HL-60/S4 (cell line): ENCODE results near the gene MRPL23.

ENCODE experiments used
- in situ Hi-C: fragments of 300-500 bp; cut with MboI; formaldehyde crosslinking; loops from 2 replicates; pipeline ENCODE4 v1.14.3; 2022; ENCODE audit warnings: low sequenced_read_pairs

The MRPL23 gene

GRCh38 chr11:1946812-1947484 lies at the start of gene MRPL23:
TSS of gene MRPL23 (plus strand) at chr11:1947332. CDS start at chr11:1947363, 31 bp downstream.
- in situ Hi-C loops, result no loop called here

DNA sequence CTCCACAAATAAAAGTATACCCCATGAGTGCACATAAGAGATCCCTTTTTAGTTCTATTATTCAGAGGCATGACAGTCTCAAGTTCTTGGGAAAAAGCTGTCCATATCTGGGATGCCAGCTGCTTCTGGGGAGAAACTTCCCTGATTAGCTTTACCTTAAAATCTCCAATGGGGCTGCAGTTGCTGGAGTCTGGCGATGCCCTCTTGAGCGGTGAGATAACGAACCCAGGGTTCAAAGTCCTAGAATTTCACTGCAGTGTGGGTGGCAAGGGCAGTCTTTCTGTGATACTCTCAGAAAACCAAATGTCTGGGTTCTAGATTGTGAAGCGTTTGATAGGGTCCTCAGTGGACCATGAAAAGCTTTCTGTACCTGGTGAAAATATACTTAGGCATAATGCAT lies 48.0 kb upstream of the MRPL23 start:
- in situ Hi-C loops, result no loop called here

DNA sequence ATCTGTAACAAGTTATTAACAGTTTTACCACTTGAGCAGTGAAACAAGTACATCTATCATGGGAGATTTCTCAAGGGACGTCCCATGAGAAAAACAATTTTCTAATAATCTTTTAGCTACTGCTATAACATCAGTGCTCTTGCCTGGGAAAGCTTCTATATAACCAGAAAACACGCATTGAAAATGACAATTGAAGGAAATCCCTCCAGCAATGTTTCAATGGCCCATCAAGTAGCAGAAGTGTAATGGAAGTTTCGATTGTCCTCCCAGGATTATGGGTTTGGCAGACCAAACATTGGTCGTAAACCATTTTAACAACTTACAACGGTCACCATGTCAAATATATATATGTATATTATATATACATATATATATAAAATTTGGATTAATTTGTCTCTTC lies 47.4 kb upstream of the MRPL23 start:
- in situ Hi-C loops, result no loop called here

GRCh38 chr11:1906181-1906580 lies 41.0 kb upstream of the MRPL23 start:
- in situ Hi-C loops, result no loop called here

- in situ Hi-C loops, result no loop called here
Observed at GRCh38 chr11:1906611-1907423, 40.3 kb upstream of the MRPL23 start.

DNA sequence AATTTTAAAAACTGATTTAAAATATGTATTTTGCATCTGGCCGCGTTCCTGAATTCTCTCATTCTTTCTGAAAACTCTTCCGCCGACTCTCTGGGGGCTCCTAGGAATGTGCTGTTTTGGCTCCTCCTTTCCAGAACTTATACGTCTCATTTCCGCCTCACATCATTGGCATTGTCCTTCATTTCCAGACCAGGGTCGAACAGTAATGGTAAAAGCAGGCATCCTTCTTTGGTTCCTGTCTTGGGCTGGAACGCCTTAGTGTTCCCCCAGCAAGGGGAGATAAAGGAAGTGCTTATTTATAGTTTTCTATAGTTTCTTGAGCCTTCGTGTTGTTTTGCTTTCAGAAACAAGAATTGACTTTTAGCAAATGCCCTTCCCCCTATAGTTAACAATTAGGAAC lies 38.5 kb upstream of the MRPL23 start:
- in situ Hi-C loops, result no loop called here

DNA sequence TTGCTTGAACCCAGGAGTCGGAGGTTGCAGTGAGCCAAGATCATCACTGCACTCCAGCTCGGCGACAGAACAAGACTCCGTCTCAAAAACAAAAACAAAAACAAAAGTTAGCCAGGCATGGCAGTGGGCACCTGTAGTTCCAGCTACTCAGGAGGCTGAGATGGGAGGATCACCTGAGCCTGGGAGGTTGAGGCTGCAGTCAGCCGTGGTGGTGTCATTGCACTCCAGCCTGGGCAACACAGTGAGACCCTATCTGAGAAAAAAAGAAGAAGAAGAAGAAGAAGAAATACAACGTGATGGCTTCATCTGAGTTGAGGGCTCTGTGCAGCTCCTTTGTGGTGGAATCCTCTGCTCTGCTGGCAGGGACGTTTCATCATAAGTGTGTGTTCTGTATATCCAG lies 37.6 kb upstream of the MRPL23 start:
- in situ Hi-C loops, result no loop called here

DNA sequence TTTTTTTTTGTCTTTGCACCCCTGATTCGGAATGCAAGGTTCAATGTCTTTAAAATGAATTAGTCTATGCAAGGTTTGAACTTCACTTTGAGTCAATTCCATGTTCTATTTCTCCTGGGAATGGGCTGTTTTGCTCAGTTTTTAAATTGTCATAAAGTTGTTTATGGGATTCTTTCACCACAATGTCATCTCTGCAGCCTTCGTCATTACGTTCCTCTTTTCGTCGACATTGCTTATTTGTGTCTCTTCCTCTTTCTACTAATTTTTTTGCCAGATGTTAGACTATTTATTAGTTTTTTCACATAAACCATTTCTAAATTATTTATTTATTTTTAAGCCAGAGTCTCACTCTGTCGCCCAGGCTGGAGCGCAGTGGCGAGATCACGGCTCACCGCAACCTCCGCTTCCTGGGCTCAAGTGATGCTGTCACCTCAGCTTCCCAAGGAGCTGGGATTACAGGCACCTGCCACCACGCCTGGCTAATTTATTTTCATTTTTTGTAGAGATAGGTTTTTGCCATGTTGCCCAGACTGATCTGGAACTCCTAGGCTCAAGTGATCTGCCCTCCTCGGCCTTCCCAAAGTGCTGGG lies 34.7 kb upstream of the MRPL23 start:
- in situ Hi-C loops, result no loop called here

- in situ Hi-C loops, result no loop called here
Observed at GRCh38 chr11:1913271-1914060, 33.7 kb upstream of the MRPL23 start.

GRCh38 chr11:1915795-1916131 lies 31.4 kb upstream of the MRPL23 start:
- in situ Hi-C loops, result no loop called here

DNA sequence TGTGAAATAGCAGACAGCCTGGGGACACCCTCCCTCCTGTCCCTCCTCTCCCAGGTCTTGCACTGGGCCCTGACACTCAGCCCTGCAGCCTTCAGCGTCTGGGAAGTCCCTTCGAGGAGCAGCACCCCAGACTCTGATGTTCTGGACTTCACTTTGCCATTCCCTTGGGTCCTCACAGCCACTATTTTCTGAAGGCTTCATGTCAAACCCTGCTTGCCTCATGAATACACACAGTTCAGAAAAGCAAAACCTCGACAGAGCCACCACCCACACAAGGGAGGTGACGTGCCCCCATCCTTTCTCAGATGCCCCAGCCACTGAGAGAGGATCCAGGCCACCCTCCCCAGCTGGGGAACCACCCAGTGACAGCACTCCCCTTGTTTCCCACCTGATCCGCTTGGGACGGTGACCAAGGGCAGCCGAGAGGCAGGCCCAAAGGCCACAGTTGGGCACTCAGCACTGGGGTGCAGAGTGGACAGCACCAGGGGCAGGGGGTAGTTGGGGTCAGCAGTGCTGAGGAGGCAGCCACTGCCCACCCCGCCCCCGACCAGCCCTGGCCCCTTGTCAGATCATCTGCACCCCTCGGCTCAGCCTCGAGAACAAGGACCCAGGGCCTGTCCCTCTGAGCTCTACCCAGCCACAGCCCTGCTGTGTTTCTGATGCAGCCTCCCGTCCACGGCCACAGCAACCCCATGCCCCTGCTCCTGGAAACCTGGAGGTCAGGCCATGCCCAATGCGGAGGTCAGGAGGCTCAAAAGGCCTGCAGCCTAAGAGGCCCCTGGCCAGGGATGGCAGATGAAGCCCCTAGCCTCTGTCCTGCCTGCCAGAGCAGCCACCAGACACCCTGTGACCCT lies 30.8 kb upstream of the MRPL23 start:
- in situ Hi-C loops, result no loop called here

DNA sequence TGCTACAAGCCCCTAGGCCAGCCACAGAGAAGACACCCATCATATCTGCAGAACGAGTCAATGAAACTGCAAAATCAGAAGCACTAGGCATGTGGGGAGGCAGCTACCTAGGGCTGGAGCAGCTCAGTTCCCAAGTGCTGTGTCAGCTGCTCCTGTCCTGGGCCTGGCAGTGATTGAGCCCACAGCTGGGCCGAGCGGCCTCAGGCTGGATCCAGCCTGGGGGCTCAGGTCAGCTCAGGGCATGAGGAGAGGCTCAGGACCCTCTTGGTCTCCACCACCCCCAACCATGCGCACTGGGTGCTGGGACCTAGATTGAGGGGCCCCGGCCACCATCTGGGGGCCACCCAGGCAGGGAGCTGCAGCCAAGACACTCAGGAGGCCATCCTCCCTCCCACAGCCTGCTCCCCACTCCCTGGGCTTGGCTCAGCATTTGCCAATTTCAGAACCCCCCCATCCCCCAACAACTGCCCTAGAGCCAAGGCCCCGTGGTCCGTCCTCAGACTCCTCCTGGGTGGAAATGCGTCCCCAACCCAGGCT lies 30.1 kb upstream of the MRPL23 start:
- in situ Hi-C loops, result no loop called here

GRCh38 chr11:1917523-1918435 lies 29.4 kb upstream of the MRPL23 start:
- in situ Hi-C loops, result no loop called here

GRCh38 chr11:1918436-1919315 lies 28.5 kb upstream of the MRPL23 start:
- in situ Hi-C loops, result no loop called here

GRCh38 chr11:1919391-1920127 lies 27.6 kb upstream of the MRPL23 start, which contains the start of gene TNNT3:
TSS of gene TNNT3 (plus strand) at chr11:1919703. CDS start at chr11:1922875, 3,172 bp downstream.
- in situ Hi-C loops, result no loop called here

DNA sequence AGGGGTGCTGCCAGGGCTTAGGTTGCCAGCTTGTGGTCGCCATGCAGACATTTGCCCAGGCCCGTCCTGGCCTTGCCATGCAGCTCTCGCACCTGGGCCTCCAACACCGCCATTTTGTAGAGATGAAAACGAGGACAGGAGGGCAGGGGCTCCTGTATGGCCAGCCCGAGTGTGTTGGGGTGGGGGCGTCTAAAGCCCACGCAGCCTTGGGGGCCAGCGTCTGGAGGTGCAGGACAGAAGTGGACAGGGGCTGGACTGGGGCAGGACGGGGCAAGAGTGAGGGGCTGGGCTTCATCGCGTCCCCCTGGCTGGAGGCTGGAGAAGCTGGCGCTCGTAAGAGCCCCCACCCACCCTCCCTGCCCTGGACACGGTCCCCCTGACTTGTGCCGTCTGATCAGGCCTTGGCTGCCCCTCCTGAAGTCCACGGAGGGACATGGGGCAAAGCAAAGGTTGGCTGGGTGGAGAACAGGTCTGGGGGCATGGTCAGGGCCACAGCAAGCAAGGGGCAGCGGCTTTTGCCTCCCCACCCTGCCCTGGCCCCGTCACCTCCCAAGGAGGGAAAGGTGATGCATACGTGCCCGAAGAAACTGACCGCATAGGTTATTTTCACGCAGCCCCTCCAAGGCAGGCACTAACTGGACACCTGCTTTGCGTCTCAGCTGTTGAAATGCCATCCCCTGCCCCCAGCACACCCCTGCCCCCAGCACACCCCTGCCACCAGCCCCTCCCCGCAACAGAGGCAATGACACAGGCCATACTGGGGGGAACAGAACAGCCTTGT lies 26.8 kb upstream of the MRPL23 start:
- in situ Hi-C loops, result no loop called here
